IPS-20b (cell line): ENCODE results near the gene TASL.

Experiments
- H3K27ac ChIP-seq: one replicate; pipeline ENCODE4 v1.5.1; 2013; ENCODE audit warnings: low read length
- H3K27me3 ChIP-seq: 2 replicates; pipeline ENCODE4 v1.6.1; 2013; ENCODE audit warnings: mild to moderate bottlenecking, low read length, inconsistent platforms; ENCODE audit not compliant: insufficient read depth
- H3K36me3 ChIP-seq: 2 replicates; pipeline ENCODE4 v1.6.1; 2013; ENCODE audit warnings: low read depth, mild to moderate bottlenecking, inconsistent platforms, low read length, moderate library complexity; ENCODE audit not compliant: insufficient read depth
- H3K4me1 ChIP-seq: 2 replicates; pipeline ENCODE4 v1.6.1; 2013; ENCODE audit warnings: mild to moderate bottlenecking, control low read depth, inconsistent platforms, low read length, moderate library complexity; ENCODE audit not compliant: insufficient read depth
- H3K4me3 ChIP-seq: 2 replicates; pipeline ENCODE4 v1.5.1; 2013; ENCODE audit warnings: mild to moderate bottlenecking, low read length, inconsistent platforms
- H3K9ac ChIP-seq: 2 replicates; pipeline ENCODE4 v1.6.1; 2013; ENCODE audit warnings: low read depth, mild to moderate bottlenecking, inconsistent platforms, low read length, moderate library complexity
- H3K9me3 ChIP-seq: 2 replicates; pipeline ENCODE4 v1.6.1; 2013; ENCODE audit warnings: mild to moderate bottlenecking, low read depth, low read length, inconsistent platforms; ENCODE audit not compliant: insufficient read depth

Gene TASL

DNA sequence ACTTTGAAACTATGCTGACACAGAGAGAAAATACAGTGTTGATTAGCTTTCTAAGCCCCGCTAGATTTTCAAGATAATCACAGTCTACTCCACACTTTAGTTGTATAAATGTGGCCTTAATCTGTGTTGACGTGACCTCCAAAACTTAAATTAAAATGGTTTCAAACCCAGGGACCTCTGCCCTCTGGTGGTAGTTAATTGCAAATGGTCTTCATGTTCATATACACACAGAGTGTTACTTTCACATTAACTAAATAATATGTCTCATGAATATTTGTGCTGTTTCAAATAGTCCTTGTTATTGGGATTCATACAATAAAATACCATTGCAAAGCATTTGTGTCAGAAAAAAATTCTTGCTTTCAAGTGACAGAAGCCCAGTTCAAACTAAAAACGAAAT, 64.3 kb downstream of the TASL start:
- no peak overlapping the region for H3K9ac ChIP-seq
- no peaks in the 10 kb centered on the region for H3K9me3 ChIP-seq
- no peaks in the 10 kb centered on the region for H3K4me1 ChIP-seq
- no peak overlapping the region for H3K27ac ChIP-seq
- H3K27me3 ChIP-seq, result no peaks in the 10 kb centered on the region
- H3K4me3 ChIP-seq, result no peak overlapping the region
- H3K36me3 ChIP-seq, result no peaks in the 10 kb centered on the region
